Heart right ventricle (tissue), 16 donors: Measurements from ENCODE around the gene CADM4. TPM values are rescaled to one million over a fixed set of nuclear protein-coding genes. Genes with fewer than 3 reads are reported as not detected.
A peak's percentile ranks its signal among the peaks of the same experiment; 100 is the strongest.

ENCODE experiments used
- ATAC-seq, 8 donors: fragments of 200-7000 bp; cut with Tn5 transposase; one replicate each; pipeline ENCODE4 v1.9.1; 2020; ENCODE audit warnings: mild to moderate bottlenecking in 8 of 8, moderate library complexity in 8 of 8, moderate number of reproducible peaks in 1 of 8
- DNase-seq, 2 donors: peaks; one replicate each; pipeline ENCODE4 v3.0.0-alpha.2; 2020
- H3K27ac ChIP-seq, 10 donors: fragments of 200-600 bp; sonication (generic) in 2 of 10; one replicate each; pipeline versions ENCODE4 v1.5.0 to v1.8.0; 2020 to 2022; ENCODE audit warnings: mild to moderate bottlenecking in 3 of 10
- H3K27me3 ChIP-seq, 7 donors: fragments of 200-600 bp; one replicate each; pipeline ENCODE4 v1.8.0; 2021 to 2022; ENCODE audit warnings: mild to moderate bottlenecking in 2 of 7
- H3K36me3 ChIP-seq, 9 donors: fragments of 200-600 bp; sonication (generic) in 1 of 9; one replicate each; pipeline versions ENCODE4 v1.5.0 to v1.8.0; 2020 to 2022; ENCODE audit warnings: mild to moderate bottlenecking in 2 of 9
- H3K4me1 ChIP-seq, 9 donors: fragments of 200-600 bp; sonication (generic) in 1 of 9; one replicate each; pipeline versions ENCODE4 v1.5.0 to v1.8.0; 2020 to 2022; ENCODE audit warnings: mild to moderate bottlenecking in 4 of 9
- H3K4me3 ChIP-seq, 10 donors: fragments of 200-600 bp; sonication (generic) in 2 of 10; one replicate each; pipeline versions ENCODE4 v1.5.0 to v1.8.0; 2020 to 2022; ENCODE audit warnings: mild to moderate bottlenecking in 7 of 10, moderate library complexity in 2 of 10
- H3K9me3 ChIP-seq, 11 donors: fragments of 200-600 bp in 10 of 11; sonication (generic) in 2 of 11; one replicate each; pipeline versions ENCODE4 v1.5.0 to v1.8.0; 2013 to 2022; ENCODE audit warnings: mild to moderate bottlenecking in 2 of 11, control low read depth in 1 of 11, moderate library complexity in 1 of 11
- WGBS, 2 donors: extraction: QIAGEN DNeasy Blood & Tissue Kit; methylation state at CpG; one replicate each; pipeline ENCODE4 v1.1.7; 2013; ENCODE audit warnings: inconsistent platforms in 1 of 2; 5-methylcytosine and 5-hydroxymethylcytosine counted together
- intact Hi-C, 10 donors: fragments of 100-400 bp; cut with DNase I; formaldehyde crosslinking; loops; one replicate each; pipeline versions ENCODE4 v1.11.1 to v1.14.2; 2022
- polyA plus RNA-seq, 2 donors: library from polyadenylated mRNA; stranded (reverse); fragments of 200-250 nt; gene quantifications; one replicate each; pipeline ENCODE4 v1.2.3, GENCODE V29; 2013
- total RNA-seq, 10 donors: library from RNA; stranded (reverse); fragmentation: NEBNext Ultra II Directional in 3 of 10; extraction: Animal tissue kit (Norgen Biotek cat#: 25700) in 3 of 10; gene quantifications; one replicate each; pipeline versions ENCODE4 v1.2.1 to v1.2.4, GENCODE V29; 2021 to 2023
- TF ChIP-seq, protein P1 (sequence below), 9 donors: fragments of 200-600 bp; sonication (generic) in 2 of 9; IDR thresholded peaks; one replicate each; pipeline versions ENCODE4 v1.5.0 to v1.8.0; 2021 to 2022; ENCODE audit warnings: antibody characterized with exemption in 9 of 9, mild to moderate bottlenecking in 5 of 9, moderate library complexity in 1 of 9
- donor health status: Arrhythmogenic right ventricular cardiomyopathy.
- donor health status: ischemic (EF 13 %, LVEDD 7.1; RV severe dilation, severe dysfunction).
- donor health status: healthy with polysubstance abuse.
- donor health status: DM: no; HTN: yes; CAD: no.
- donor health status: DM: no; HTN: no; CAD: no.
- donor health status: ischemic (EF 25% LVEDD 6.9; RV normal size, moderate dysfunction).
- donor health status: ischemic (EF 25% LVEDD 5.7; RV mildly dilated, moderate dysfunction).
- donor health status: healthy.
- donor health status: DM: yes; HTN: yes; CAD: no.
- donor health status: Ischemic cardiomyopathy.
- donor health status: ischemic (EF 35%, LVEDD 5.7; RV mildly dilated, moderate dysfunction).
- donor health status: nonischemic (EF 11% LVEDD 7.7; RV severe dilation, severe dysfunction).
- donor health status: DM: yes; HTN: yes; CAD: no.
- donor health status: PGD.
- donor health status: ischemic (EF 29% LVEDD 5.4; RV normal size, mild dysfunction).
- donor health status: nonischemic (EF 23%, LVEDD 6.1; RV moderate dilation, normal function).

Gene CADM4
- total and polyA plus RNA-seq, 12 donors, result 3.0 to 12.3 (median 8.2) TPM

DNA sequence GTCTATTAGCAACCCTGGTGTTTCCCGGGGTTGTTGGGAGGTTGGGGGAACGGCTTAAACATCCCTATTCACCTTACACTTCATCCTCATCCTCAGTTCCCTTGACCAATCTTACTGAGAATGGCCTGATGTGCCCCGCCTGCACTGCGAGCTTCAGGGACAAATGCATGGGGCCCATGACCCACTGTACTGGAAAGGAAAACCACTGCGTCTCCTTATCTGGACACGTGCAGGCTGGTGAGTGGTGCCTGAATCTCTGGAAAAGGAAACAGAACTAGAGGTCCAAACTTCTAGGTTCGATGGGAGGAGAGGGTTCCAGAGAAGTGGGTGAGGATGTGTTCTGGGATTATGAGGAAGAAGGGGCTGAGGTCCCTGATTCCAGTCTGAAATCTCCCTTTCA is 58.2 kb downstream of the CADM4 start:
- no peaks in the 10 kb centered on the region for H3K9me3 ChIP-seq
- H3K36me3 ChIP-seq, result peaks cover 0 to 17% (median 0%) of the 10 kb centered on the region in 9 donors
- ATAC-seq, result no peak
- 65 to 66% methylated on average over 7 of the region's 7 CpGs for WGBS, 2 donors
- TF ChIP-seq, protein P1, sequence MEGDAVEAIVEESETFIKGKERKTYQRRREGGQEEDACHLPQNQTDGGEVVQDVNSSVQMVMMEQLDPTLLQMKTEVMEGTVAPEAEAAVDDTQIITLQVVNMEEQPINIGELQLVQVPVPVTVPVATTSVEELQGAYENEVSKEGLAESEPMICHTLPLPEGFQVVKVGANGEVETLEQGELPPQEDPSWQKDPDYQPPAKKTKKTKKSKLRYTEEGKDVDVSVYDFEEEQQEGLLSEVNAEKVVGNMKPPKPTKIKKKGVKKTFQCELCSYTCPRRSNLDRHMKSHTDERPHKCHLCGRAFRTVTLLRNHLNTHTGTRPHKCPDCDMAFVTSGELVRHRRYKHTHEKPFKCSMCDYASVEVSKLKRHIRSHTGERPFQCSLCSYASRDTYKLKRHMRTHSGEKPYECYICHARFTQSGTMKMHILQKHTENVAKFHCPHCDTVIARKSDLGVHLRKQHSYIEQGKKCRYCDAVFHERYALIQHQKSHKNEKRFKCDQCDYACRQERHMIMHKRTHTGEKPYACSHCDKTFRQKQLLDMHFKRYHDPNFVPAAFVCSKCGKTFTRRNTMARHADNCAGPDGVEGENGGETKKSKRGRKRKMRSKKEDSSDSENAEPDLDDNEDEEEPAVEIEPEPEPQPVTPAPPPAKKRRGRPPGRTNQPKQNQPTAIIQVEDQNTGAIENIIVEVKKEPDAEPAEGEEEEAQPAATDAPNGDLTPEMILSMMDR (IDR thresholded peaks at IDR 0.05), result no peak
- H3K4me3 ChIP-seq, result peak overlapping the region in 7 of 10 donors; percentile 35 to 65 (median 58)
- peaks cover 0 to 29% (median 8%) of the 10 kb centered on the region in 9 donors for H3K4me1 ChIP-seq
- DNase-seq, result no peak
- intact Hi-C loops, result no loop called here
- no peaks in the 10 kb centered on the region for H3K27me3 ChIP-seq
- peak overlapping the region in 5 of 10 donors; percentile 41 to 85 (median 74) for H3K27ac ChIP-seq

DNA sequence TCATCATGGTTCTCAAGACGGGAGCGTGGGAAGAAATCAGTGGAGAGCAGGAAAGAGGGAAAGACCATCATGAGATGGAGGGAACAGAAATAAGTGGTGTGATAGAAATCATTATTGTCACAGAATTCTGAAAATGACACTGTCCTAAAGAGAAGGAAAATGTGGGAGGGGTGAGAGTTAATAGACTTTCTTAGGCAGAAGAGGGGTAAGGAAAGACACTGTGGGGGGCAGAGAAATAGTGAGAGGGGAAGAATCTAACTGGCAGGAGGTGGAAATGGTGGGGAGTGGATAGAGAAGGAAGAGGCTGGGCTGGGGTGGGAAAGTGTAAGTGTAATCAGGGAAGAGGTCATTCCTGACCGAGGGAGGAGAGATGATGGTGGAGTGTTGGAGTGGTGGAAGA is 60.9 kb downstream of the CADM4 start:
- TF ChIP-seq, protein P1 (IDR thresholded peaks at IDR 0.05), result no peak
- H3K9me3 ChIP-seq, result no peaks in the 10 kb centered on the region
- H3K36me3 ChIP-seq, result peaks cover 0 to 5% (median 0%) of the 10 kb centered on the region in 9 donors
- no peak for ATAC-seq
- H3K27ac ChIP-seq, result no peak overlapping the region
- DNase-seq, result no peak
- no peaks in the 10 kb centered on the region for H3K27me3 ChIP-seq
- intact Hi-C loops, result no loop called here
- no peak overlapping the region for H3K4me3 ChIP-seq
- H3K4me1 ChIP-seq, result peaks cover 5 to 42% (median 21%) of the 10 kb centered on the region in 9 donors
- 78 to 87% methylated on average over 3 of the region's 3 CpGs for WGBS, 2 donors

DNA sequence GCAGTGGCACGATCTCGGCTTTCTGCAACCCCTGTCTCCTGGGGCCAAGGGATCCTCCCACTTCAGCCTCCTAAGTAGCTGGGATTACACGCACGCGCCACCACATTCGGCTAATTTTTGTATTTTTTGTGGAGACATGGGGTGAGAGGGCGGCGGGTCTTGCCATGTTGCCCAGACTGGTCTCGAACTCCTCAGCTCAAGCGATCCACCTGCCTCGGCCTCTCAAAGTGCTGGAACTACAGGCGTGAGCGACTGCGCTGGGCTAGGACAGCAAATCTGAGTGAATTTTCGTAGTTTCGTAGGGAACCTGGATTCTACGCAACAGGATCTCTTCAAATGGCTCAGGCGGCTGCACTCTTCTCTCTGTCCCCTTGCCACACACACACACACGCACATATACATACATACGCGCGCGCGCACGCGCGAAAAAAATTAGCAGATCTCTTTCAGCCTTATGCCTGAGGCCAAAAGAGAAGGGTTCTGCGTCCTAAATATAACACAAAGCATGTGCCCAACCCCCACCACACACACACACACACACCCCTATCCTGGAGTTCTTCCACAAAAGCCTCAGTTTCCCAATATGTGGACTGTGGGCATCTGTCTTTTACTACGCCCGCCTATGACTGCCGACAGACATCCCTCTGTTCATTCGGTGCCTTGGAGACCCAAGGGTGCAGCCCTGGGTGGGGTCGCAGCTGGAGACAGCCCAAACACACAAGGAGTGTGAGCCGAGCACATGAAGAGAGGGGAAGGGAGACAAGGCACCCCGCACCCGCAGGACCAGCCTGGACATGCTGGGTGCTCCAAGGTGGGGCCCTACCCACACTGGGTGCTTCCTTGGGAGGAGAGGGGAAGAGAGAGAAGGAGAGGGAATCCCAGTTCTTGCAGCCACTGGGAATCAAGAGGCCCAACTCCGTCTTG is 63.4 kb downstream of the CADM4 start:
- H3K9me3 ChIP-seq, result no peaks in the 10 kb centered on the region
- TF ChIP-seq, protein P1 (IDR thresholded peaks at IDR 0.05), result no peak
- intact Hi-C loops, result loop anchor here in 5 of 10 donors (1.0 to 2.0 kb wide), 2 partner anchors 17 to 20 kb away; partner anchors contain the start of genes IRGQ (in 4 of the 5) and ZNF576 (in 4 of the 5)
- H3K4me1 ChIP-seq, result peaks cover 5 to 36% (median 16%) of the 10 kb centered on the region in 9 donors
- peaks cover 0 to 28% (median 0%) of the 10 kb centered on the region in 9 donors for H3K36me3 ChIP-seq
- peak overlapping the region in 6 of 10 donors; percentile 45 to 90 (median 78) for H3K27ac ChIP-seq
- no peaks in the 10 kb centered on the region for H3K27me3 ChIP-seq
- peak overlapping the region in 9 of 10 donors; percentile 56 to 93 (median 77) for H3K4me3 ChIP-seq
- WGBS, 2 donors, result 58 to 68% methylated on average over 37 of the region's 37 CpGs
- ATAC-seq (peak in 2 of 8 donors; percentile 2 to 6), DNase-seq (no peak)

- intact Hi-C loops, result loop anchor here in 4 of 10 donors (1.0 kb wide), 1 partner anchor 21 kb away; the partner anchor contains the start of genes IRGQ (in 4 of the 4) and ZNF576 (in 4 of the 4)
- H3K36me3 ChIP-seq, result peaks cover 0 to 32% (median 0%) of the 10 kb centered on the region in 9 donors
- H3K27ac ChIP-seq, result peak within 1 kb of the TSS in 9 of 10 donors; percentile 61 to 91 (median 78)
- H3K9me3 ChIP-seq, result no peaks in the 10 kb centered on the region
- ATAC-seq (peak; percentile 99 to 100 (median 100)), DNase-seq (peak; percentile 97 to 99)
- H3K4me1 ChIP-seq, result peaks cover 5 to 29% (median 13%) of the 10 kb centered on the region in 9 donors
- peak within 1 kb of the TSS; percentile 56 to 93 (median 71) for H3K4me3 ChIP-seq
- TF ChIP-seq, protein P1 (IDR thresholded peaks at IDR 0.05), result no peak
- 0 to 1% methylated on average over 51 of the region's 51 CpGs for WGBS, 2 donors
- H3K27me3 ChIP-seq, result no peaks in the 10 kb centered on the region
These were observed 64.3 kb downstream of the CADM4 start, which contains the start of the genes PINLYP and XRCC1 for GRCh38 chr19:43575156-43575950. Gene PINLYP (plus strand): TSS chr19:43575801. CDS start chr19:43577192, 1,391 bp downstream. Gene XRCC1 (minus strand): TSS chr19:43575527. CDS start chr19:43575458, 69 bp downstream.
